SH-SY5Y (cell line): ENCODE results near the gene NTM.

Experiments used
- GATA2 ChIP-seq: IDR thresholded peaks from 2 replicates; pipeline ENCODE4 v1.6.1; 2011; ENCODE audit warnings: mild to moderate bottlenecking, low read depth, low read length
- GATA3 ChIP-seq: IDR thresholded peaks from 2 replicates; pipeline ENCODE4 v1.6.1; 2011; ENCODE audit warnings: low read depth, mild to moderate bottlenecking, low read length, moderate library complexity

NTM gene

GRCh38 chr11:131850507-131850906 is 480.1 kb downstream of the NTM start:
- TF ChIP-seq GATA2 (no peak), GATA3 (no peak)

GRCh38 chr11:131851964-131852755 is 481.7 kb downstream of the NTM start:
- TF ChIP-seq GATA2 = no peak
- no peak for TF ChIP-seq GATA3

GRCh38 chr11:131852757-131853156 is 482.3 kb downstream of the NTM start:
- no peak for TF ChIP-seq GATA2
- no peak for TF ChIP-seq GATA3

- TF ChIP-seq GATA3 (no peak), GATA2 (no peak)
Observed at GRCh38 chr11:131854391-131854790, 484.0 kb downstream of the NTM start.

GRCh38 chr11:131855320-131855719 is 484.9 kb downstream of the NTM start:
- TF ChIP-seq GATA3 (no peak), GATA2 (no peak)

GRCh38 chr11:131857246-131857645 is 486.8 kb downstream of the NTM start:
- TF ChIP-seq GATA3 = no peak

GRCh38 chr11:131858505-131858904 is 488.1 kb downstream of the NTM start:
- TF ChIP-seq GATA3 = no peak

GRCh38 chr11:131859538-131860210 is 489.3 kb downstream of the NTM start:
- TF ChIP-seq GATA2 (no peak), GATA3 (no peak)

- TF ChIP-seq GATA3 (no peak), GATA2 (0 out of 2 replicates have a peak, but pooled peaks have one; percentile 20)
Observed at GRCh38 chr11:131864228-131864627, 493.8 kb downstream of the NTM start.

GRCh38 chr11:131865860-131866259 is 495.4 kb downstream of the NTM start:
- TF ChIP-seq GATA3 (no peak), GATA2 (no peak)

GRCh38 chr11:131866535-131867400 is 496.4 kb downstream of the NTM start:
- no peak for TF ChIP-seq GATA2
- no peak for TF ChIP-seq GATA3

GRCh38 chr11:131867457-131868257 is 497.2 kb downstream of the NTM start:
- TF ChIP-seq GATA2 (peak; percentile 52), GATA3 (no peak)

GRCh38 chr11:131868629-131869507 is 498.5 kb downstream of the NTM start:
- TF ChIP-seq GATA3 (no peak), GATA2 (no peak)
